ENCODE data around the gene SGO2.

DNA sequence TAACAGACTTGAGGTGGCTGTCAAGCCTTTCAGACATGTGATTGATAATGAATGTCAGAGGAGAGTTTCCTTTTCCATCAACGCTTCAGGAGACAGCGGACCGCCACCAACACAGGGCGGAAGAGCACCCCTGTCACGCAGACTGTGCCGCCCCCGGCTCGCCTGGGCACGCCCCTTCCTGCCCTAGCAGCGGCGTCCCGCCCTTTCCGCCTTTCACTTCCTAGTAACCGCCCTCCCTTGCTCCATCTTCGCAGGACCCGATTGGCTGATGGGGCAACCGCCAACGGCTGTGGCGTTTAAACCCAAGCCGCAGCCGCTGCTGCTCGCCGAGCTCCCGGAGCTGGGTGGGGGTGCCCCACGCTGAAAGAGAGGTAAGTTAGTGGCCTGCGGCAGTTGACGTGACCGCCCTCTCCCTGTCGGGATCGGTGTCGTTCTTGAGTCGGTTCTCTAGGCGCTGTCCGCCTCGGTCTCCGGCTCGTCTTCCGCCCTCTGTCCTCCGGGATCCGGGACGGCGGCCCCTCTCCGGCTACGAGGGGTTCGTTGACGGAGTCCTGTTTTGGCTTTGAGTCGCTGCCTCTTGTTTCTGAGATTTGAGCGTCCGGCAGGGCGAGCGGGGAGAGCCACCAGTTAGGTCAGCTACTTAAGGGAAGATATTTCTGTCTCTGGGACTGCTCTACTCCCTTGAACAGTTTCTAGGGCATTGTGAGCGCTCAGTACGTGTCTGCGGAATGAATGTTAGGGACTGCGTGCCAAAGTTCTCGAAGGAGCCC, at the start of gene SGO2:
- no peak for TF ChIP-seq POLR2A (IDR thresholded peaks at IDR 0.05)
- TF ChIP-seq, protein P1, sequence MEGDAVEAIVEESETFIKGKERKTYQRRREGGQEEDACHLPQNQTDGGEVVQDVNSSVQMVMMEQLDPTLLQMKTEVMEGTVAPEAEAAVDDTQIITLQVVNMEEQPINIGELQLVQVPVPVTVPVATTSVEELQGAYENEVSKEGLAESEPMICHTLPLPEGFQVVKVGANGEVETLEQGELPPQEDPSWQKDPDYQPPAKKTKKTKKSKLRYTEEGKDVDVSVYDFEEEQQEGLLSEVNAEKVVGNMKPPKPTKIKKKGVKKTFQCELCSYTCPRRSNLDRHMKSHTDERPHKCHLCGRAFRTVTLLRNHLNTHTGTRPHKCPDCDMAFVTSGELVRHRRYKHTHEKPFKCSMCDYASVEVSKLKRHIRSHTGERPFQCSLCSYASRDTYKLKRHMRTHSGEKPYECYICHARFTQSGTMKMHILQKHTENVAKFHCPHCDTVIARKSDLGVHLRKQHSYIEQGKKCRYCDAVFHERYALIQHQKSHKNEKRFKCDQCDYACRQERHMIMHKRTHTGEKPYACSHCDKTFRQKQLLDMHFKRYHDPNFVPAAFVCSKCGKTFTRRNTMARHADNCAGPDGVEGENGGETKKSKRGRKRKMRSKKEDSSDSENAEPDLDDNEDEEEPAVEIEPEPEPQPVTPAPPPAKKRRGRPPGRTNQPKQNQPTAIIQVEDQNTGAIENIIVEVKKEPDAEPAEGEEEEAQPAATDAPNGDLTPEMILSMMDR (IDR thresholded peaks at IDR 0.05), result no peak
